GM18868 (cell line): ENCODE results near the gene CSTPP1.
"Not testable (repeated sequence)": the region's sequence is repeated elsewhere in the genome, so short reads cannot be mapped to it uniquely, and the experiment has no call there.

Experiments used
- ATAC-seq: cut with Tn5 transposase; IDR thresholded peaks from one replicate; pipeline ENCODE4 v1.9.1; 2021; ENCODE audit warnings: mild to moderate bottlenecking, moderate library complexity; ENCODE audit not compliant: unreplicated experiment

The CSTPP1 gene

GRCh38 chr11:46987183-46987582 lies 50.6 kb downstream of the CSTPP1 start:
- no peak for ATAC-seq

GRCh38 chr11:46989810-46990487 lies 53.4 kb downstream of the CSTPP1 start:
- ATAC-seq, result not testable (repeated sequence)

GRCh38 chr11:46991391-46991790 lies 54.8 kb downstream of the CSTPP1 start:
- ATAC-seq, result no peak

- ATAC-seq, result not testable (repeated sequence)
These were observed 55.8 kb downstream of the CSTPP1 start for GRCh38 chr11:46992386-46992785.

GRCh38 chr11:46997796-46998195 lies 61.2 kb downstream of the CSTPP1 start:
- not testable (repeated sequence) for ATAC-seq

GRCh38 chr11:46999217-46999616 lies 62.7 kb downstream of the CSTPP1 start:
- ATAC-seq, result no peak

GRCh38 chr11:47000033-47000432 lies 63.5 kb downstream of the CSTPP1 start:
- ATAC-seq, result no peak

GRCh38 chr11:47001781-47002181 lies 65.2 kb downstream of the CSTPP1 start:
- no peak for ATAC-seq

GRCh38 chr11:47002390-47002789 lies 65.8 kb downstream of the CSTPP1 start:
- no peak for ATAC-seq

- ATAC-seq, result no peak
These were observed 66.8 kb downstream of the CSTPP1 start for GRCh38 chr11:47003180-47003877.

- ATAC-seq, result no peak
These were observed 68.1 kb downstream of the CSTPP1 start for GRCh38 chr11:47004595-47005033.

GRCh38 chr11:47005441-47005840 lies 68.9 kb downstream of the CSTPP1 start:
- ATAC-seq, result no peak

- no peak for ATAC-seq
These were observed 71.0 kb downstream of the CSTPP1 start for GRCh38 chr11:47007579-47007978.

- no peak for ATAC-seq
These were observed 73.6 kb downstream of the CSTPP1 start for GRCh38 chr11:47010179-47010578.

GRCh38 chr11:47014097-47014496 lies 77.5 kb downstream of the CSTPP1 start:
- no peak for ATAC-seq

GRCh38 chr11:47018637-47019036 lies 82.1 kb downstream of the CSTPP1 start:
- no peak for ATAC-seq

- no peak for ATAC-seq
These were observed 84.4 kb downstream of the CSTPP1 start for GRCh38 chr11:47020793-47021526.

- no peak for ATAC-seq
These were observed 84.9 kb downstream of the CSTPP1 start for GRCh38 chr11:47021527-47021818.

- no peak for ATAC-seq
These were observed 85.4 kb downstream of the CSTPP1 start for GRCh38 chr11:47021965-47022364.

- ATAC-seq, result no peak
These were observed 91.9 kb downstream of the CSTPP1 start for GRCh38 chr11:47028195-47029093.

GRCh38 chr11:47033439-47033838 lies 96.9 kb downstream of the CSTPP1 start:
- no peak for ATAC-seq
